SK-N-MC (cell line): ENCODE data around the gene KCNH1.

Experiments used
- EZH2 ChIP-seq: fragments of 200-600 bp; sonication (generic); IDR thresholded peaks from one replicate; pipeline ENCODE4 v1.6.1; 2017; ENCODE audit warnings: antibody characterized with exemption
- POLR2AphosphoS5 ChIP-seq: IDR thresholded peaks from 2 replicates; pipeline ENCODE4 v1.6.1; 2012; ENCODE audit warnings: mild to moderate bottlenecking, low read depth, low read length, borderline replicate concordance

DNA sequence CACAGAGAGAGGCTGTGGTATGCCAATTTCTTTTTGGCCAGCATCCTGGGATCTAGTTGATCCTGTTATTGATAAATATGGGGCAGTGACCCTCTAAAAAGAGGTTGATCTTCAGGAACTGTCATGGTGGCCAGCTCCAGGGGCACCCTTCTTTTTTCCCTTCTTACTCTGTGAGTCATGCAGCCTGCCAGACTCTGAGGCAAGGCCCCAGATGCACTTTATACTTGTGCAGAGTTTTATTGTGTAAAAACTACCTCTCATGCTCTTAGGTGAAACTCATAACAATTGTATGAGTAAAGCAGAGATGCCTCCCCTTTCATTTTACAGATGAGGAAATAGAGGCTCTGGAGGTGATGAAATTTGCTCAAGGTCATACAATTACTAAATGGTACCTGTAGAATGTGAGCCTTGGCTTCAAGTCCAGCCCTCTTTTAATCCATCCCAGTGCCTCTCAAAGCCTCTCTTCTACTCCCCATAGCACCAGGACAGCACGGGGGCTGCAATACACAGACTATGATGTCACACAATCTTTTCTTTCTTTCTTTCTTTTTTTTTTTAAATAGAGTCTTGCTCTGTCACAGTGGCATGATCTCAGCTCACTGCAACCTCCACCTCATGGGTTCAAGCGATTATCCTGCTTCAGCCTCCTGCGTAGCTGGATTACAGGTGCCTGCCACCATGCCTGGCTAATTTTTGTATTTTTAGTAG is 387.8 kb downstream of the KCNH1 start:
- TF ChIP-seq EZH2: no peak
- TF ChIP-seq POLR2AphosphoS5: no peak
